Cardiac fibroblast (primary cell): Measurements from ENCODE around the gene RABEP1.

Experiments used
- DNase-seq, 2 donors: peaks; one replicate each; pipeline versions ENCODE4 v3.0.0 to v3.0.0-alpha.2; 2010; ENCODE audit warnings: low read depth in 2 of 2
- H3K4me3 ChIP-seq, 2 donors: replicated peaks in 1 of 2; 1 replicate in 1 of 2; 2 replicates in 1 of 2; pipeline ENCODE4 v1.5.1; 2011; ENCODE audit warnings: low read depth in 2 of 2, low read length in 2 of 2, mild to moderate bottlenecking in 2 of 2, moderate library complexity in 1 of 2
- CTCF ChIP-seq: IDR thresholded peaks from one replicate; pipeline ENCODE4 v1.5.1; 2011; ENCODE audit warnings: low read depth, mild to moderate bottlenecking, low read length, inconsistent platforms

RABEP1 gene

GRCh38 chr17:5241861-5242671 lies 40.0 kb upstream of the RABEP1 start:
- TF ChIP-seq CTCF: no peak
- H3K4me3 ChIP-seq: no peak overlapping the region
- DNase-seq: no peak

GRCh38 chr17:5247621-5248020 lies 34.5 kb upstream of the RABEP1 start:
- H3K4me3 ChIP-seq: no peak overlapping the region

GRCh38 chr17:5248821-5249479 lies 33.1 kb upstream of the RABEP1 start:
- TF ChIP-seq CTCF: no peak
- H3K4me3 ChIP-seq: no peak overlapping the region
- no peak for DNase-seq

More at GRCh38 chr17:5247621-5248020, 34.5 kb upstream of the RABEP1 start:
- DNase-seq: no peak
- TF ChIP-seq CTCF: no peak

GRCh38 chr17:5249615-5250014 lies 32.5 kb upstream of the RABEP1 start:
- TF ChIP-seq CTCF: peak; percentile 70
- no peak overlapping the region for H3K4me3 ChIP-seq
- peak; percentile 89 for DNase-seq

- no peak for TF ChIP-seq CTCF
- DNase-seq: no peak
- H3K4me3 ChIP-seq: no peak overlapping the region
Observed at GRCh38 chr17:5254414-5254813, 27.7 kb upstream of the RABEP1 start.

- no peak for TF ChIP-seq CTCF
- H3K4me3 ChIP-seq: no peak overlapping the region
- DNase-seq: no peak
Observed at GRCh38 chr17:5254903-5255521, 27.1 kb upstream of the RABEP1 start.
